ENCODE results near the gene RASGRP4.

The RASGRP4 gene

GRCh38 chr19:38424272-38424671, 1.7 kb downstream of the RASGRP4 start:
- TF ChIP-seq CTCF (conservative IDR thresholded peaks at IDR 0.05) (no peak), ZFX (IDR thresholded peaks at IDR 0.05) (no peak)
- no peak overlapping the region for H3K27ac ChIP-seq

GRCh38 chr19:38422438-38422837, 3.6 kb downstream of the RASGRP4 start:
- H3K27ac ChIP-seq: no peak overlapping the region
- TF ChIP-seq ZFX (IDR thresholded peaks at IDR 0.05) (no peak), CTCF (conservative IDR thresholded peaks at IDR 0.05) (no peak)

- TF ChIP-seq ZFX (IDR thresholded peaks at IDR 0.05): no peak
- no peak for TF ChIP-seq CTCF (conservative IDR thresholded peaks at IDR 0.05)
- H3K27ac ChIP-seq: no peak overlapping the region
Measured at GRCh38 chr19:38421856-38422255, 4.2 kb downstream of the RASGRP4 start.

GRCh38 chr19:38420935-38421334, 5.1 kb downstream of the RASGRP4 start:
- H3K27ac ChIP-seq: no peak overlapping the region
- no peak for TF ChIP-seq ZFX (IDR thresholded peaks at IDR 0.05)
- no peak for TF ChIP-seq CTCF (conservative IDR thresholded peaks at IDR 0.05)

GRCh38 chr19:38417544-38418506, 8.2 kb downstream of the RASGRP4 start:
- TF ChIP-seq CTCF (conservative IDR thresholded peaks at IDR 0.05): no peak
- no peak for TF ChIP-seq ZFX (IDR thresholded peaks at IDR 0.05)
- H3K27ac ChIP-seq: no peak overlapping the region

GRCh38 chr19:38417146-38417543, 8.9 kb downstream of the RASGRP4 start:
- TF ChIP-seq CTCF (conservative IDR thresholded peaks at IDR 0.05) (no peak), ZFX (IDR thresholded peaks at IDR 0.05) (no peak)
- H3K27ac ChIP-seq: no peak overlapping the region

- no peak overlapping the region for H3K27ac ChIP-seq
- no peak for TF ChIP-seq ZFX (IDR thresholded peaks at IDR 0.05)
- no peak for TF ChIP-seq CTCF (conservative IDR thresholded peaks at IDR 0.05)
Measured at GRCh38 chr19:38413416-38413815, 12.6 kb downstream of the RASGRP4 start.

Data from C4-2B (cell line).